T-helper 2 cell treated with Interferon-gamma antibody and Interleukin-4, amounts not matched to agents 5 μg/mL and 100 μg/mL, for 36 hours (primary cell): ENCODE measurements around the gene CHEK1.

Experiments
- DNase-seq: peaks from one replicate; pipeline ENCODE4 v3.0.0; 2021; ENCODE audit warnings: low spot score
- H3K27ac Mint-ChIP-seq: one replicate; pipeline ENCODE4 v1.8.0; 2021; ENCODE audit warnings: mild to moderate bottlenecking, mixed read lengths
- H3K27me3 Mint-ChIP-seq: one replicate; pipeline ENCODE4 v1.8.0; 2021; ENCODE audit warnings: low read depth, mixed read lengths
- H3K36me3 Mint-ChIP-seq: one replicate; pipeline ENCODE4 v1.8.0; 2021; ENCODE audit warnings: low read depth, mixed read lengths
- H3K4me1 Mint-ChIP-seq: one replicate; pipeline ENCODE4 v1.8.0; 2021; ENCODE audit warnings: low read depth, mixed read lengths
- H3K4me3 Mint-ChIP-seq: one replicate; pipeline ENCODE4 v1.8.0; 2022; ENCODE audit warnings: mild to moderate bottlenecking, moderate library complexity, mixed read lengths
- H3K9me3 Mint-ChIP-seq: one replicate; pipeline ENCODE4 v1.8.0; 2021; ENCODE audit warnings: mixed read lengths

The CHEK1 gene

DNA sequence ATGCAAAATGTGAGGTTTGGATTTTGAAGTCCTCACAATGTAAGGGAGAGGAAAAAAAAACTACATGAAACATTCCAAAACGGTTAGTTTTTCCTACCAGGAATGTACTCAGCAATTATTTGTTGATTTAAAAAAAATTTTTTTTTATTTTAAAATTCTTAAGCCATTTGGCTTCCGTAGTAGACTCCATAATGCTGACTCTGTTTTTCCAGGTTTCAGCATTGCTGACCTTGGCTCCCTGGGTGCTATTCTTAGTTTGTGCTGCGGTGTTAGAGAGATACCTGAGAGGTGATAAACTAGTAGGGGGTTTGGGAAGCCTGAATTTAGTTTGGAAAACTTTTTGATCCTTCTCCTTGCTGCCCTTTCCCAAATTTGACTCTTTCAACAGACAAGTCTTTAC lies 21.8 kb upstream of the CHEK1 start:
- no peak overlapping the region for H3K27ac Mint-ChIP-seq
- DNase-seq: no peak
- H3K4me3 Mint-ChIP-seq: no peak overlapping the region
- no peaks in the 10 kb centered on the region for H3K9me3 Mint-ChIP-seq
- H3K36me3 Mint-ChIP-seq: peaks cover 65% of the 10 kb centered on the region
- no peaks in the 10 kb centered on the region for H3K27me3 Mint-ChIP-seq
- H3K4me1 Mint-ChIP-seq: peaks cover 2% of the 10 kb centered on the region

DNA sequence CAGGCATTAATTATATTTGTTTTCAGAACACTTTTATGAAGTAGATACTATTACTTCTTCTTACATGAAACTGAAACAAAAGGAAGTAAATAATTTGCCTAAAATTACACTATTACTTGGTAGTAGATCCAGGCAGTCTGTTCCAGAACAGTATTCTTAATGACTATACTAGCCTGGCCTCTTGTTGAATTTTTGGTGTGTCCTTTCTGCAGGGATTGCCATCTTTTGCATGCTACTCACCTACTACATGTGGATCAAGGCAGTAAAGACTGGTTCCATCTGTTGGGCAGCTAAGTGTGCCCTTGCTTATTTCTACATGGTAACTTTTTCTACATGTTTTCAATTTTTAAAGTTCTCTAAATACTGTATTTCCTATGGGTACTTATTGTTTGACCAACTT lies 19.5 kb upstream of the CHEK1 start:
- Mint-ChIP-seq H3K27me3 (no peaks in the 10 kb centered on the region), H3K4me1 (peaks cover 2% of the 10 kb centered on the region), H3K4me3 (no peak overlapping the region), H3K27ac (no peak overlapping the region), H3K9me3 (no peaks in the 10 kb centered on the region), H3K36me3 (peaks cover 71% of the 10 kb centered on the region)
- DNase-seq: no peak

DNA sequence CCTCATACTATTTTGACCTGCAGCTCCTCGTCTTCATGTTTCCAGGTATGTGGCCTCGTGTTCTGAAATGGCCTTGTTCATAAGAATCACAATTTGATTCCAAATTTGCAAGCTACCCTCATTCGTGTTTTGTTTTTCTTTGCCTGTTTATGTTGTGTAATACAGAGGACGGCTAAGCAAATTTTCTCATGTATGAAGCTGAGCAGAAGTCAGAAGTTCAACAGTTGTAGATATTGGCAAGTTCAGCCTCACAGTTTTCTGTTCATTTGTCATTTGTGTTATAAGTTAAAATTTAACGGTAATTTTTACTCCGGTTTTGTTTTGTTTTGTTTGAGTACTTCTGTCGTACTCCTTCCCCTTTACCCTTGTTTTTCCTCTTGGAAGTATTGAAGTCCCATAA lies 15.4 kb upstream of the CHEK1 start:
- no peaks in the 10 kb centered on the region for H3K9me3 Mint-ChIP-seq
- H3K4me3 Mint-ChIP-seq: no peak overlapping the region
- H3K27ac Mint-ChIP-seq: no peak overlapping the region
- H3K4me1 Mint-ChIP-seq: peaks cover 2% of the 10 kb centered on the region
- H3K27me3 Mint-ChIP-seq: no peaks in the 10 kb centered on the region
- H3K36me3 Mint-ChIP-seq: peaks cover 68% of the 10 kb centered on the region
- DNase-seq: no peak

DNA sequence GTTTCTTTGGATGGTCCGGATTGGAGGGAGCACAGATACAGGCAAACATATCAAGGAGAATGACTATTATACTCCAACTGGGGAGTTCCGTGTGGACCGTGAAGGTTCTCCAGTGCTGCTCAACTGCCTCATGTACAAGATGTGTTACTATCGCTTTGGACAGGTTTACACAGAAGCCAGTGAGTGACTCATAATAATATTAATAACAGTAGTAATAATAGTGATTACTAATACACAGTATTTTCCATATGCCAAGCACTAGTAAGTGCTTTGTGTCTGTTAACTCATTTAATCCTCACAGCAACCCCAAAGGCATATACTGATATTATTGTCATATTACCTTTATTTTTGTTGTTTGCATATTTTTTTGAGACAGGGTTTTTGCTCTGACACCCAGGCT lies 6.6 kb upstream of the CHEK1 start:
- no peak overlapping the region for H3K27ac Mint-ChIP-seq

DNA sequence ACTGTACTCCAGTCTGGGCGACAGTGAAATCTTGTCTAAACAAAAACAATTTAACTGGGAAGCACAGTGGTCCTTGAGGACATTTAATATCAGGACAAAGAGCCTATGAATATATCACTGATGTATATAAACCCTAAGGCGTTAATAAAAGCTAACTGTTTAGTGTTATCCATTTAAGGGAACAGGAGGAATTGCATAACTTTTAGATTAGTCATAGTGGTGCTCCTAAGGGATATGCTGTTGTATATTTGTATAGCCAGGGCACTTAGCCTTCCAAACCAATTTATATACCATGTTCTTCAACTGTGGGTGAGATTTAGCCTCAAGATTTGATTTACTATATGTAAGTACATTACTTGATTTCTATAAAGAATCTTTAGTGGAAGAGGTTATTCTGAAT lies 3.0 kb upstream of the CHEK1 start:
- no peak overlapping the region for H3K27ac Mint-ChIP-seq
- H3K27me3 Mint-ChIP-seq: no peaks in the 10 kb centered on the region
- no peak overlapping the region for H3K4me3 Mint-ChIP-seq
- H3K36me3 Mint-ChIP-seq: peaks cover 53% of the 10 kb centered on the region
- DNase-seq: no peak
- peaks cover 7% of the 10 kb centered on the region for H3K4me1 Mint-ChIP-seq
- no peaks in the 10 kb centered on the region for H3K9me3 Mint-ChIP-seq

More for the DNA sequence above, 6.6 kb upstream of the CHEK1 start:
- no peaks in the 10 kb centered on the region for H3K4me1 Mint-ChIP-seq
- no peaks in the 10 kb centered on the region for H3K9me3 Mint-ChIP-seq
- no peak overlapping the region for H3K4me3 Mint-ChIP-seq
- H3K27me3 Mint-ChIP-seq: no peaks in the 10 kb centered on the region
- no peak for DNase-seq
- H3K36me3 Mint-ChIP-seq: peaks cover 65% of the 10 kb centered on the region

DNA sequence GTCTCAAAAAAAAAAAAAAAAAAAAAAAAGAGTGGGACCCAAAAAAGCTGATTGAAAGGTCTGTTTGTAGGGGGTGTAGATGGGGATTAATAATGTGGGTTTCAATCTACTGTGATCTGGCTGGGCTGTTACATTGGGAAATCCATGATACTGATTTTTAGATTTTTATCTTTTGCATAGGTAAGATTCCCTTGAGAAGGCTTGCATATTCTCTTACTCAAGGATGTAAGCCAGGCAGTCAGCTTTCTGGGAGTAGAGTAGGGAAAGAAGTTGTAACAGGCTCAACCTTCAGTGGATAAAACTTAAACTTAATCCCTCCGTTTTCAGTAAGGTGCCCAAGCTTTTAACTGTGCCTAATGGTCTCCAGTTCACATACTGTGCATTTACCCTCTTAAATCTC lies 1.9 kb upstream of the CHEK1 start:
- Mint-ChIP-seq H3K36me3 (peaks cover 53% of the 10 kb centered on the region), H3K4me3 (no peak overlapping the region), H3K27me3 (no peaks in the 10 kb centered on the region), H3K9me3 (no peaks in the 10 kb centered on the region), H3K4me1 (peaks cover 14% of the 10 kb centered on the region), H3K27ac (peak overlapping the region; percentile 16)
- DNase-seq: no peak

DNA sequence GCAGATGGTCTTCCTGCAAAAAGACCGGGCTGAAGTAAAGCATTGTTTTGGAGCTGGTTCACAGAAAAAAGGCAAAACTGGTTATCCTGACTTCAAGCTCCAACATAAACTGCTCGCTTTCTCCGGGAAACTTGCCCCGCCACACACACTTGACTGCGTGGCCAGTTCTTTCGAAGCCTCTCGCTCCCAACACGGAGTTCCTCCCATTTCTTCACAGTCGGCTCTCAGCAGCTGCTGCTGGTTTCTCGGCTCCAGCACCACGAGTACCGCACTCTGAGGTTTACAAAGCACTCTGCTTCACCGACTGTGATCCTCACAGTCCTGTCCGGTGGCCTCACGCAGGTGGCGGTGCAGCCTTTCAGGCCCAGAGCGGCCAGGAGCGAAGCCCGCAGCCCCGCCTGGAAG lies 264 bp downstream of the CHEK1 start:
- Mint-ChIP-seq H3K4me3 (peak overlapping the region; percentile 92), H3K27ac (peak overlapping the region; percentile 98), H3K9me3 (no peaks in the 10 kb centered on the region), H3K36me3 (peaks cover 40% of the 10 kb centered on the region), H3K27me3 (no peaks in the 10 kb centered on the region), H3K4me1 (peaks cover 16% of the 10 kb centered on the region)
- no peak for DNase-seq

DNA sequence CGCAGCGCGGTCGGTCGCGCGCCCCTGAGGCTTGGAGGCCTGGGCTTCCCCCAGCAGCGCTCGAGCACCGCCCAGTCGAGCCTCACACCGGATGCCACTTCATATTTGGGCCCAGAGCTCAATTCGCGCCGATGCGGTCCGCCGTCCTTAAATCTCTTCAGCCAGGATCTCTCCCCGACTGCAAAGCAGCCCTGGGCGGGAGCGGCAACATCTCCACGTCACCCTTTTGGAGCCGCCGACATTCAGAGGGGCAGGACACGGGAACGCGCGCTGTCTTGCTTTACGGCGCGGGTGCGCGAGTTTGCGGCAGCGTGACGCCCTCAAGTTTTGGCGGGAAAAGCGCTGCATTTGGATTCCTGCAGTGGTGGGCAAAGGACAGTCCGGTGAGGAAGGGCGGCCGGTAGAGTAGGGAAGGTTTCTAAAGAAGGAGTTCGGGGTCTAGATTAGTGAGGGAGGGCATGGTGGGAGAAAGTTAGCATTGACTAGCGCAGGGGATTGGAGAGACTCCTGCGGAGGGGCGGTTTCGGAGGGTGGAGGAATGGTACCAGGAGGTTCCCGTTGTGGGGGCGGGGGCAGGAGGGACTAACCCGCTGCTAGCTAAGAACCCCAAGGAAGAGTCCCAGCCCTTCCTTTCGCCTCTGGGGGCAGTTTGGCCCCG lies 796 bp downstream of the CHEK1 start:
- H3K4me3 Mint-ChIP-seq: peak overlapping the region; percentile 92
- no peaks in the 10 kb centered on the region for H3K9me3 Mint-ChIP-seq
- peak; percentile 88 for DNase-seq
- peak overlapping the region; percentile 98 for H3K27ac Mint-ChIP-seq
- peaks cover 39% of the 10 kb centered on the region for H3K36me3 Mint-ChIP-seq
- H3K4me1 Mint-ChIP-seq: peaks cover 18% of the 10 kb centered on the region
- no peaks in the 10 kb centered on the region for H3K27me3 Mint-ChIP-seq

DNA sequence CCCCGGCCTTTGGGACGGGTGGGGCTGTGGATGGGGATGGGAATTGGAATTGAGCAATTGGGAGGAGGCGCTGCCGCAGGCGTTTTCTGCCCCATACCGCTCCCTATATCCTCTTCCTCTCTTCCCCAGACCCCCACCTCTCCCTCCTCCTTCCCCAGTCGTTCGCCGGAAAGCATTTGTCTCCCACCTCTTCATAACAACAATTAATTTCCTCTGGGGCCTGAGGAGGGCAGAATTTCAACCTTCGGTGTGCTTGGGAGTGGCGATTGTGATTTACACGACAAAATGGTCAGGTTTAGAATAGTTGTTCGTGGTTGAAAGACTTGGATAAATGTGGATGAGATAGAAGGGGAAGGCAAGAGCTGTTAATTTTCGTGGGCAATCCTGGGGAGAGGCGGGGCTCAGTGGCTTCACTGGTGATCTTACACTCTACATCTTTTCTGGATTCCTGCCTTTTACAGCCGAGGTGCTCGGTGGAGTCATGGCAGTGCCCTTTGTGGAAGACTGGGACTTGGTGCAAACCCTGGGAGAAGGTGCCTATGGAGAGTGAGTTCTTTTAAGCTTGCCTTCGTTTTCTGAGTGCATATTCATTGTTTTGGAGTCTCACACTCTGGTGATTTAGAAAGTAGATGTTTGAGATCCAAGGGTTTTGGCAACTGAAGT lies 1.5 kb downstream of the CHEK1 start:
- H3K36me3 Mint-ChIP-seq: peaks cover 36% of the 10 kb centered on the region

DNA sequence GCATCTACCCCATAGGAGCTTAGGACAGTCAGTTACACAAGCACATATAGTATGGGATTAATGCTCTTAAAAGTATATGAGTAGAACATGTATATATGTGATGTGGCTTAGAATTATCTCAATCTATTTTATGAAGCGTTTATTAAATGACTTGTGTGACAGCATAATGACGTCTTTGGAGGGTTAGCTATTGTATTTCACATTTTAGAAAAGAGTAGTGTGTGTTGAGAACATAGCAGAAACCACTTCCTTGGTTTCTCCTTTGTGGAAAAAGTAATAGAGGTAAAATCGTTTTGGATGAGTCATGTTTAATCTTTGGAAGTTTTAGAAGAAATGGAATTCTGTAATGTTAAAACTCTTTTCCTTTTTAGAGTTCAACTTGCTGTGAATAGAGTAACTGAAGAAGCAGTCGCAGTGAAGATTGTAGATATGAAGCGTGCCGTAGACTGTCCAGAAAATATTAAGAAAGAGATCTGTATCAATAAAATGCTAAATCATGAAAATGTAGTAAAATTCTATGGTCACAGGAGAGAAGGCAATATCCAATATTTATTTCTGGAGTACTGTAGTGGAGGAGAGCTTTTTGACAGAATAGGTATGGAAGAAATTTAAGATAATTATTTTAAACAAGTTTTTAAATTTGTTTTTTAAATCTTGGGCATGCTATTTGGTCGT lies 2.4 kb downstream of the CHEK1 start:
- H3K36me3 Mint-ChIP-seq: peaks cover 35% of the 10 kb centered on the region
- H3K9me3 Mint-ChIP-seq: no peaks in the 10 kb centered on the region
- peak overlapping the region; percentile 92 for H3K4me3 Mint-ChIP-seq
- no peaks in the 10 kb centered on the region for H3K27me3 Mint-ChIP-seq
- no peak for DNase-seq
- H3K27ac Mint-ChIP-seq: peak overlapping the region; percentile 58
- H3K4me1 Mint-ChIP-seq: peaks cover 22% of the 10 kb centered on the region

More for the DNA sequence above, 1.5 kb downstream of the CHEK1 start:
- H3K4me1 Mint-ChIP-seq: peaks cover 20% of the 10 kb centered on the region
- DNase-seq: peak; percentile 9
- no peaks in the 10 kb centered on the region for H3K9me3 Mint-ChIP-seq
- peak overlapping the region; percentile 92 for H3K4me3 Mint-ChIP-seq
- H3K27me3 Mint-ChIP-seq: no peaks in the 10 kb centered on the region
- peak overlapping the region; percentile 98 for H3K27ac Mint-ChIP-seq

DNA sequence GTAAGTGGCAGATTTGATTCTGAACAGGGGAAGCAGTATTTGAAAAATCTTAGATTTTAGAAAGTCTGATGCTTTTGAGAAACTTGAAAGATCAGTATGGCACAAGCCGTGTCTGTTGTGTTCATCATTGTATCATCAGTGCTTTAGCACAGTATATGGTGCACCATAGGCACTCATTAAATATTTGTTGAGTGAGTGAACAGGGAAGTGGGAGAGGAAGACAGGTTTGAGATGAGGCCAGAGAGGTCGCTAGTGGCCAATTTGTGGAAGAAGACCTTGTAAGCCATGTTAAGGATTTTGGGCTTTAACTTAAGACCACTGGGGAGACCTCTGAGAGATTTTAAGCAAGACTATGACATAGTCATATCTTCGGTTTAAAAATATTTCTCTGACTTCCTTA lies 12.9 kb downstream of the CHEK1 start:
- peaks cover 66% of the 10 kb centered on the region for H3K36me3 Mint-ChIP-seq
- no peak overlapping the region for H3K27ac Mint-ChIP-seq
- no peak for DNase-seq

DNA sequence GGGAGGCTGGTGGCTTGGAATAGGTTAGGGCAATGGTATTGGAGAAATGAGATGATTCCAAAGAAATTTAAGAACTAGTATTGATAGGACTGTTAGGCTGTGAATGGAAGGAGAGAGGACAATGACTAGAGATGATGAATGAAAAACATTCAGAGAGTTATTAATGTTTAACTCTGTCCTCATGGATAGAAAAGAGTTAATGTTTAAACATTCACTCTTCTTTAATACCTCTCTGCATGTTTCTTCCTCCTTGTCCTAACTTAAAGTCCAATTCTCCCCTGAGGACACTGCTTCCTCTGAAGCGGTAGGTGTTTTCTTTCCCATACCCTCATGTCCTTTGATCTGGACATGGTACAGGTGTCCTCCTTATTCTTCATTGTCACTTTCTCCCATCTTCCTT lies 13.4 kb downstream of the CHEK1 start:
- DNase-seq: no peak
- Mint-ChIP-seq H3K27me3 (no peaks in the 10 kb centered on the region), H3K4me1 (peaks cover 18% of the 10 kb centered on the region), H3K27ac (peak overlapping the region; percentile 9), H3K36me3 (peaks cover 66% of the 10 kb centered on the region), H3K9me3 (no peaks in the 10 kb centered on the region), H3K4me3 (no peak overlapping the region)

More for the DNA sequence above, 12.9 kb downstream of the CHEK1 start:
- no peak overlapping the region for H3K4me3 Mint-ChIP-seq
- no peaks in the 10 kb centered on the region for H3K27me3 Mint-ChIP-seq
- no peaks in the 10 kb centered on the region for H3K9me3 Mint-ChIP-seq
- peaks cover 20% of the 10 kb centered on the region for H3K4me1 Mint-ChIP-seq

DNA sequence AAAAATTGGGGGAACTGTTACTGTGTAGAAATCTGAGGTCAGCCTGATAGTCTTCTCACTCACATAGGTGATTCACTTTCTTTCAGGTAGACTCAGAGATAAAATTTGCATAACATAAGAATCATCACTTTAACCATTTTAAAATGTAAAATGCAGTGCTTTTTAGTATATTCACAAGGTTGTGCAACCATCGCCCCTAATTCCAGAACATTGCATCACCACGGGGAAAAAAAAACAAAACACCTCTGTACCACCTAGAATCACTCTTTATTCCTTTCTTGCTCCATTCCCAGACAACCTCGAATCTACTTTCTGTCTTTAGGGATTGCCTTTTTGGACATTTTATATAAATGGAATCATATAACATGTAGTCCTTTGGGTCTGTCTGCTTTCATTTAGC lies 20.9 kb downstream of the CHEK1 start:
- H3K36me3 Mint-ChIP-seq: peaks cover 65% of the 10 kb centered on the region
- peaks cover 4% of the 10 kb centered on the region for H3K9me3 Mint-ChIP-seq
- no peaks in the 10 kb centered on the region for H3K27me3 Mint-ChIP-seq
- peaks cover 15% of the 10 kb centered on the region for H3K4me1 Mint-ChIP-seq
- no peak overlapping the region for H3K27ac Mint-ChIP-seq
- H3K4me3 Mint-ChIP-seq: no peak overlapping the region
- DNase-seq: no peak

DNA sequence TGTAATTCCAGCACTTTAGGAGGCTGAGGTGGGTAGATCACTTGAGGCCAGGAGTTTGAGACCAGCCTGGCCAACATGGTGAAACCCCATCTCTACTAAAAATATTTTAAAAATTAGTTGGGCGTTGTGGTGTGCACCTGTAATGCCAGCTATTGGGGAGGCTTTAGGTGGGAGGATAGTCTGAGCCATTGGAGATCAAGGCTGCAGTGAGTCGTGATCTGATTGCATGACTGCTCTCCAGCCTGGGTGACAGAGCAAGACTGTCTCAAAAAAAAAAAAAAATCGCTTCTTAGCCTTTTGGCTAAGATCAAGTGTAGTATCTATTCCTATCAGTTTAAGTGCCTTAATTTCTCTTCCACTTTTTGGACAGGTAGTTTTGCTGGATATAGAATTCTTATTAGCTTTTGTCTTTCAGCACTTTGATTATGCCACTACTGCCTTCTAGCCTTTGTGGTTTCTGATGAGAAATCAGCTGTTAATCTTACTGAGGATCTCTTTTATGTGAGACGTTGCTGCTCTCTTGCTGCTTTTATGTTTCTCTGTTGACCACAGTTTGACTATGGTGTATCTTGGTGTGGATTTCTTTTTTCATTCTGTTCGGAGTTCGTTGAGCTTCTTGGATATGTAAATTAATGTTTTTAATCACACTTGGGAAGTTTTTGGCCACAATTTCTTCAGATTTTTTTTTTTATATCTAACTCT lies 24.7 kb downstream of the CHEK1 start:
- H3K4me1 Mint-ChIP-seq: peaks cover 24% of the 10 kb centered on the region
- H3K4me3 Mint-ChIP-seq: peak overlapping the region; percentile 75
- peak overlapping the region; percentile 69 for H3K27ac Mint-ChIP-seq

More for the DNA sequence above, 24.7 kb downstream of the CHEK1 start:
- Mint-ChIP-seq H3K36me3 (peaks cover 58% of the 10 kb centered on the region), H3K27me3 (no peaks in the 10 kb centered on the region), H3K9me3 (peaks cover 4% of the 10 kb centered on the region)
- DNase-seq: no peak
